Epithelial cell of esophagus (primary cell): ENCODE results near the gene EXOSC7.

ENCODE experiments used
- DNase-seq: peaks from one replicate; pipeline ENCODE4 v3.0.0; 2010; ENCODE audit warnings: low read depth
- H3K4me3 ChIP-seq: 2 replicates; pipeline ENCODE4 v1.5.1; 2011; ENCODE audit warnings: mild to moderate bottlenecking, low read length, control low read depth
- TF ChIP-seq, protein P1 (sequence below): IDR thresholded peaks from 2 replicates; pipeline ENCODE4 v1.5.1; 2011; ENCODE audit warnings: low read depth, mild to moderate bottlenecking, low read length, control low read depth, inconsistent platforms; ENCODE audit not compliant: insufficient read depth; ENCODE audit errors: missing control alignments

The EXOSC7 gene

DNA sequence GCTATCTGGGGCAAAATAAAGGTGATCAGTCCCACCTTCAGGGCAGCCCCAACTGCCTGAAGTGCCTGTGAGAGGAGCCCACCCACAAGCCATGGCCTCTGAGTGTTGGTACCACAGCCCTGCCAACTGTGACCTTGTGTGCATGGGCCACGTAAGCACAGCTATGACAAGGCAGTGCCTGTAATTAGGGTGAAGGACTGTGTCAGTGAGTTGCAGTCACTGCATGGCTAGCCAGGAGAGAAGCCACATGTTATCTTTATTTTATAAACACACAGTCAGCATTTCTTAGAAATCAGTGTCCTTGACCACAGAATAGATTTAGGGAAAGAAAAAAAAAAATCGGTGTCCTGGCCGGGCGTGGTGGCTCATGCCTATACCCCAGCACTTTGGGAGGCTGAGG is 24.8 kb downstream of the EXOSC7 start:
- TF ChIP-seq, protein P1, sequence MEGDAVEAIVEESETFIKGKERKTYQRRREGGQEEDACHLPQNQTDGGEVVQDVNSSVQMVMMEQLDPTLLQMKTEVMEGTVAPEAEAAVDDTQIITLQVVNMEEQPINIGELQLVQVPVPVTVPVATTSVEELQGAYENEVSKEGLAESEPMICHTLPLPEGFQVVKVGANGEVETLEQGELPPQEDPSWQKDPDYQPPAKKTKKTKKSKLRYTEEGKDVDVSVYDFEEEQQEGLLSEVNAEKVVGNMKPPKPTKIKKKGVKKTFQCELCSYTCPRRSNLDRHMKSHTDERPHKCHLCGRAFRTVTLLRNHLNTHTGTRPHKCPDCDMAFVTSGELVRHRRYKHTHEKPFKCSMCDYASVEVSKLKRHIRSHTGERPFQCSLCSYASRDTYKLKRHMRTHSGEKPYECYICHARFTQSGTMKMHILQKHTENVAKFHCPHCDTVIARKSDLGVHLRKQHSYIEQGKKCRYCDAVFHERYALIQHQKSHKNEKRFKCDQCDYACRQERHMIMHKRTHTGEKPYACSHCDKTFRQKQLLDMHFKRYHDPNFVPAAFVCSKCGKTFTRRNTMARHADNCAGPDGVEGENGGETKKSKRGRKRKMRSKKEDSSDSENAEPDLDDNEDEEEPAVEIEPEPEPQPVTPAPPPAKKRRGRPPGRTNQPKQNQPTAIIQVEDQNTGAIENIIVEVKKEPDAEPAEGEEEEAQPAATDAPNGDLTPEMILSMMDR, result no peak
- H3K4me3 ChIP-seq, result no peak overlapping the region
- no peak for DNase-seq

DNA sequence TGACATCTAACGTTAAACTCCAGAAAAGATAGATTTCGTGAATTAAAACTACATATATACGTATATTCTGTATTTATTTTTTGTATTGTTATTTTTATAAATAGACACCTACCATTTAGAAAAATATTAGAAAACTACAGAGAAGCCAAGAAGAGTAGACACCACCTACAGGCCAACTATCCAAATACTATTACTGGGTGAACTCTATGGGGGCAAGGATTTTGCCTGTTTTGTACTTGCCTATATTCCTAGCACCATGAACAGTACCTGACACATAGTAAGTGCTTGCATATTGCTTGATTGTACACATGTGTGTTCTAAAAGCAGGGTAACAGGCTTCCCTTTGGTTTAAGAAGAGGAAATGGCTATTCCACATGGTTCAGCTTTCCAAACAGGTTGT is 25.7 kb downstream of the EXOSC7 start:
- no peak overlapping the region for H3K4me3 ChIP-seq
- TF ChIP-seq, protein P1, result no peak
- no peak for DNase-seq

DNA sequence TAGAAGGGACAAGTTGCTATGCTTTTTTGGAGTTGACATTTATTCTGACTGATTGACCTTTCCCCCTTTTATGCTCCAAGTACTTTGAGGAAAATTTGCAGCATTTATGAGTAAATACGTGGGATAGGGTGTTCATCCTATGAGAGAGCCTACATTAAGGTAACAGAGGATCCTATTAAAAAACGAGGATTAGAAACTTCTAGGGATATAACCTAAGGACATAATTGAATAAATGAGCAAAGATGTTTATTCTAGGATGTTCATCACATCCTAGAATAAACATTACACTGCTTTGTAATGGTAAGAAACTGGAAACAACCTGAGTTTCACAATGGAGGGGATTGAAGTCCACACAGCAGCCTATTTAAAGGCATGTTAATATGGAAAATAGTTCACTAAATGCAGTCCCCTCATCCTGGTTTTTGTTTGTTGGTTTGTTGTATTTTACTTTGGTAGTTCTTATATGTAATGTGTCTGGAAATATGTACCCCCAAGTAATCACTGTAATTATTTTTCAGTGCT is 26.2 kb downstream of the EXOSC7 start:
- DNase-seq, result no peak
- H3K4me3 ChIP-seq, result no peak overlapping the region
- TF ChIP-seq, protein P1, result no peak

DNA sequence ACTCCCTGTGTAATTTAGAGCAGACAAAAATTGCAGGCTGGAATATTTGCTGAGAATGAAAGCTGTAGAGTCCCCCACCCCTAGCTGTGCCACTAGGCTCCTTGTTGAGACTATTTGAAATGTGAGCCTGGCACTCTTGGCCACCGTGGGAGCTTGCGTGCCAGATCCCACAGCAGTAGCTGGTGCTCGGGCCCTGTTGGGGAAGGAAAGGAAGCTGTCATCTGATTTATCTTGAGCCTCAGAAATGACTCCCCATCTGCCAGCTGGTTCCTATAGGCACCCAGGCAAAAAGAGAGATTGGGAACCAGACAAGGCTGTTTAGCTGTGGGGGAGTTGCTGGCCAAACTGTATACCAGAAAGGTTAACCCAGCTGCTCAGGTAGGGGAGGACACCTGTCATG is 26.7 kb downstream of the EXOSC7 start:
- no peak overlapping the region for H3K4me3 ChIP-seq
- TF ChIP-seq, protein P1, result no peak
- no peak for DNase-seq

DNA sequence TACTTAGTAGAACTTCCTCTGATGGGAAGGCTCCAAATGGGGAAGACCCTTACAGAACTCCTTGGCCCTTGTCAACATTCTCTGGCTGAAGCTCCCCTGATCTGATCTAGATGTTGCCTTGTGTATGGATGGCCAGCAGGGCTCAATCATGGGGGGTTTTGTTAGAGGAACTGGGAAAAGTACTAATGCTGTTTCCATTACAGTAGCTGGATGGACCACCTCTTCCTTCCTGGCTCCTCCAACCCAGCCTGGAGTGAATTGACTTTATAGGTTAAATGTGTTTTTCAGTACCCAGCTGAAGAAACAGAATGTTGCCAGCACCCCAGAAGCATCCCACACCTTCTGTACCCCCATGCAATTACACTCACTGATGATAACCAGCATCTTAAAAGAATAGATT is 27.4 kb downstream of the EXOSC7 start:
- TF ChIP-seq, protein P1, result no peak
- H3K4me3 ChIP-seq, result no peak overlapping the region
- DNase-seq, result no peak

DNA sequence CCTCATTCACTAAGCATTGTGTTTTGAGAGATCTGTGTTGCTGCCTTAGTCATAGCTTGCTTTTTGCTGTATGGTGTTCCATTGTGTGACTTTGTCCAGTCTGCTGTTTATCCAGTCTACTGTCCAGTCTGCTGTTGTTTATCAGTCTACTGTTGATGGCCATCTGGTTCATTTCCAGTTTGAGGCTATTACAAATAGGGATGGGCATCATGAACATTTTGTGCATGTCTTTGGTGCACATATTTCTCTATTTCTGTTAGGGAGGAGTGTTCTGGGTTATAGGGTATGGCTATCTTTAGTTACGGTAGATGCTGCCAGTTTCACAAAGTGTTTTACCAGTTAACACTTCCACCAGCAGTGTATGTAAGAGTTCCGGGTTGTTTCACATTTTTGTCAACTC is 27.8 kb downstream of the EXOSC7 start:
- TF ChIP-seq, protein P1, result no peak
- no peak for DNase-seq
- H3K4me3 ChIP-seq, result no peak overlapping the region

DNA sequence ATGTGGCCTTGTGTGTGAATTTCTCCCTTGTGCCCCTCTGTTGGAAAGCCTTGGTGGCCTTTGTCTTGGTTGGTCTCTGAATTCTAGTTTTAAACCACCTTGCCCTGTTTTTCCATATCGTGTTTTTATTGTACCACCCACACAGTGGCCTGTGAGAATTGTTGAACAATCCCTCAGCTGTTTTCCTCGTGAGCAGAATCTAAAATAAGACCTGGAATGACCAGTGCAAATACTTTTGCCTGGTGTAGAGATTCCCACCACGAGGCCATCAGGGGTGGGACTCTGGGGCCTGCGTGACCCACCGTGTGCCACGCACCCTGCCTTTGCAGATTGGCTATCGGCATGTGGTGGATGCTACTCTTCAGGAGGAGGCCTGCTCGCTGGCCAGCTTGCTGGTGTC is 31.0 kb downstream of the EXOSC7 start:
- TF ChIP-seq, protein P1, result no peak
- H3K4me3 ChIP-seq, result no peak overlapping the region
- DNase-seq, result no peak
